Astrocyte (in vitro differentiated cells and primary cell): ENCODE results near the gene MMP28. TPM values are rescaled to one million over a fixed set of nuclear protein-coding genes. Genes with fewer than 3 reads are reported as not detected.

Source experiments
- DNase-seq: peaks from one replicate; pipeline ENCODE4 v3.0.0-alpha.2; 2010; ENCODE audit warnings: low read depth
- FAIRE-seq: peaks from 2 replicates; lab custom pipeline; 2011; peaks lifted over from hg19 to GRCh38; lab: Jason Lieb, UNC
- H2AFZ ChIP-seq: 2 replicates; pipeline ENCODE4 v1.6.0; 2012; ENCODE audit warnings: low read depth, low read length, inconsistent platforms
- H3K27ac ChIP-seq: 2 replicates; pipeline ENCODE4 v1.5.1; 2011; ENCODE audit warnings: low read depth, low read length, inconsistent platforms
- H3K27me3 ChIP-seq: 2 replicates; pipeline ENCODE4 v1.6.0; 2011; ENCODE audit warnings: low read length, inconsistent platforms; ENCODE audit not compliant: insufficient read depth
- H3K36me3 ChIP-seq: 2 replicates; pipeline ENCODE4 v1.5.1; 2011; ENCODE audit warnings: low read length, inconsistent platforms; ENCODE audit not compliant: insufficient read depth
- H3K4me1 ChIP-seq: 2 replicates; pipeline ENCODE4 v1.5.1; 2011; ENCODE audit warnings: low read length, inconsistent platforms; ENCODE audit not compliant: insufficient read depth
- H3K4me2 ChIP-seq: 2 replicates; pipeline ENCODE4 v1.6.0; 2012; ENCODE audit warnings: low read length, inconsistent platforms
- H3K4me3 ChIP-seq: 2 replicates; pipeline ENCODE4 v1.5.1; 2011; ENCODE audit warnings: low read depth, mild to moderate bottlenecking, low read length, inconsistent platforms; ENCODE audit not compliant: insufficient read depth
- H3K79me2 ChIP-seq: 2 replicates; pipeline ENCODE4 v1.6.0; 2012; ENCODE audit warnings: mild to moderate bottlenecking, low read length, inconsistent platforms; ENCODE audit not compliant: insufficient read depth
- H3K9ac ChIP-seq: 2 replicates; pipeline ENCODE4 v1.6.0; 2012; ENCODE audit warnings: mild to moderate bottlenecking, low read length, inconsistent platforms
- H3K9me3 ChIP-seq: 2 replicates; pipeline ENCODE4 v1.5.1; 2012; ENCODE audit warnings: low read depth, mild to moderate bottlenecking, low read length, inconsistent platforms; ENCODE audit not compliant: insufficient read depth
- H4K20me1 ChIP-seq: 2 replicates; pipeline ENCODE4 v1.6.0; 2012; ENCODE audit warnings: low read length, inconsistent platforms; ENCODE audit not compliant: insufficient read depth
- H3K27ac Mint-ChIP-seq: one replicate; pipeline ENCODE4 v1.8.0; 2021; ENCODE audit warnings: mild to moderate bottlenecking, mixed read lengths; ENCODE audit not compliant: unreplicated experiment
- H3K27me3 Mint-ChIP-seq: one replicate; pipeline ENCODE4 v1.8.0; 2021; ENCODE audit warnings: low read depth, mixed read lengths; ENCODE audit not compliant: unreplicated experiment
- H3K36me3 Mint-ChIP-seq: one replicate; pipeline ENCODE4 v1.8.0; 2021; ENCODE audit warnings: low read depth, mixed read lengths; ENCODE audit not compliant: unreplicated experiment
- H3K4me1 Mint-ChIP-seq: one replicate; pipeline ENCODE4 v1.8.0; 2021; ENCODE audit warnings: low read depth, mixed read lengths; ENCODE audit not compliant: unreplicated experiment
- H3K4me3 Mint-ChIP-seq: one replicate; pipeline ENCODE4 v1.8.0; 2021; ENCODE audit warnings: mild to moderate bottlenecking, moderate library complexity, mixed read lengths; ENCODE audit not compliant: unreplicated experiment
- H3K9me3 Mint-ChIP-seq: one replicate; pipeline ENCODE4 v1.8.0; 2021; ENCODE audit warnings: mild to moderate bottlenecking, mixed read lengths; ENCODE audit not compliant: unreplicated experiment
- EZH2 ChIP-seq: IDR thresholded peaks from 2 replicates; pipeline ENCODE4 v1.6.1; 2012; ENCODE audit warnings: mild to moderate bottlenecking, low read length, inconsistent platforms; ENCODE audit not compliant: insufficient read depth
- total RNA-seq: library from RNA; stranded (reverse); gene quantifications from 2 replicates; pipeline ENCODE4 v1.2.1, GENCODE V29; 2021
- TF ChIP-seq, protein P1 (sequence below): IDR thresholded peaks from 2 replicates; pipeline ENCODE4 v1.5.1; 2011; ENCODE audit warnings: low read depth, mild to moderate bottlenecking, inconsistent platforms, low read length, moderate library complexity; ENCODE audit not compliant: insufficient read depth

The MMP28 gene
- total RNA-seq, 1 donor from 2014 or later = 1.2 TPM

DNA sequence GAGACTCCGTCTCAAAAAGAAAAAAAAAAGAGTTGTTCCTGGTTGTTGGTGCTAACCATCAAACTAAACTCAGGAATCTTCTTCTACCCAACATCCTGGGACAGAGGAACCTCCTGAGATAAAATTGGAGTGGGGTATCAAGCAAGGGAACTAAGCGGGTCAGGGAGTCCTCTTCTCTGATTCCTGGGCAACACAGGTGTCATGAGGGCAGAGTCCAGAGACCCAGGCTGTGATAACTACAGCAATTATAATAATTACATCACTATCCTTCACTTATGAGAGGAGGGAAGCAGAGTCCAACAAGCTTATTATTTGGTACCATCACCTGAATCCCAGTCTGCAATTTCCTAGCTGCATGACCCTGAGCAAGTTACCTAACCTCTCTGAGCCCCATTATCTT is 26.6 kb downstream of the MMP28 start:
- Histone ChIP-seq H4K20me1 (no peaks in the 10 kb centered on the region), H3K79me2 (no peaks in the 10 kb centered on the region), H2AFZ (no peak overlapping the region), H3K9me3 (no peaks in the 10 kb centered on the region), H3K4me2 (no peak overlapping the region), H3K27me3 (peaks cover 5% of the 10 kb centered on the region), H3K27ac (no peak overlapping the region), H3K4me3 (no peak overlapping the region), H3K9ac (no peak overlapping the region), H3K36me3 (no peaks in the 10 kb centered on the region), H3K4me1 (peaks cover 8% of the 10 kb centered on the region)
- H3K4me1 Mint-ChIP-seq = peaks cover 27% of the 10 kb centered on the region
- no peaks in the 10 kb centered on the region for H3K36me3 Mint-ChIP-seq
- H3K27me3 Mint-ChIP-seq = peaks cover 24% of the 10 kb centered on the region
- DNase-seq (no peak), FAIRE-seq (no peak)
- TF ChIP-seq EZH2 = no peak
- TF ChIP-seq, protein P1, sequence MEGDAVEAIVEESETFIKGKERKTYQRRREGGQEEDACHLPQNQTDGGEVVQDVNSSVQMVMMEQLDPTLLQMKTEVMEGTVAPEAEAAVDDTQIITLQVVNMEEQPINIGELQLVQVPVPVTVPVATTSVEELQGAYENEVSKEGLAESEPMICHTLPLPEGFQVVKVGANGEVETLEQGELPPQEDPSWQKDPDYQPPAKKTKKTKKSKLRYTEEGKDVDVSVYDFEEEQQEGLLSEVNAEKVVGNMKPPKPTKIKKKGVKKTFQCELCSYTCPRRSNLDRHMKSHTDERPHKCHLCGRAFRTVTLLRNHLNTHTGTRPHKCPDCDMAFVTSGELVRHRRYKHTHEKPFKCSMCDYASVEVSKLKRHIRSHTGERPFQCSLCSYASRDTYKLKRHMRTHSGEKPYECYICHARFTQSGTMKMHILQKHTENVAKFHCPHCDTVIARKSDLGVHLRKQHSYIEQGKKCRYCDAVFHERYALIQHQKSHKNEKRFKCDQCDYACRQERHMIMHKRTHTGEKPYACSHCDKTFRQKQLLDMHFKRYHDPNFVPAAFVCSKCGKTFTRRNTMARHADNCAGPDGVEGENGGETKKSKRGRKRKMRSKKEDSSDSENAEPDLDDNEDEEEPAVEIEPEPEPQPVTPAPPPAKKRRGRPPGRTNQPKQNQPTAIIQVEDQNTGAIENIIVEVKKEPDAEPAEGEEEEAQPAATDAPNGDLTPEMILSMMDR = no peak
- no peak overlapping the region for H3K4me3 Mint-ChIP-seq
- H3K27ac Mint-ChIP-seq = no peak overlapping the region
- no peaks in the 10 kb centered on the region for H3K9me3 Mint-ChIP-seq

DNA sequence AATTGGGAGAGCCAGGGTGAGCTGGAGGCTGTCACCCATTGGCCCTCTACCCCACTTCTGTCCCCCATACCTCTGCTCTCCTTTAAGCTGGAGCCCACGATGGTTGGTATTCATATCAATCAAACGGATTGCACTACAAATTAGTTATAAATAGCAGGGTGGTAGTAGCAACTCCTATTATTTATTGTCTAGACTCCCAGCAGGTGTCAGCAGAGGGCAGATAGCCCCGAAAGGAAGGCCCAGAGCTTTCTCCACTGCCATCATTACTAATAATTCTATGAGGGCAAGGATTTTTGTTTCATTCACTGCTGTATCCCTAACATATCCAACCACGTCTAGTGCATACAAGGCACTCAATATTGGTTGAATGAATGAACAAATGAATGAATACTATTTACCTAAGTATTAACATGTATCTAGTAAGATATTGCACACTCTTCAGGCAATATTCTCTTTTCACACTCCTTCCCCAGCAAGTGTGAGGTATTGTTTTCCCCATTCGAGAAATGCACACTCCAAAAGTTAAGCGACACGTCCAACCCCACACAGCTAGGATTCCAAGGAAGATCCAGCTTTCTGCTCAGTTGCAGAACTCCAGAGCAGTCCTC is 28.4 kb downstream of the MMP28 start:
- no peak overlapping the region for H3K4me2 ChIP-seq
- no peak overlapping the region for H3K27ac ChIP-seq
- no peak for DNase-seq
- H3K4me3 ChIP-seq = no peak overlapping the region
- Mint-ChIP-seq H3K27me3 (peaks cover 21% of the 10 kb centered on the region), H3K4me1 (peaks cover 16% of the 10 kb centered on the region), H3K4me3 (no peak overlapping the region), H3K27ac (no peak overlapping the region), H3K9me3 (no peaks in the 10 kb centered on the region), H3K36me3 (no peaks in the 10 kb centered on the region)
- no peaks in the 10 kb centered on the region for H3K9me3 ChIP-seq
- H3K9ac ChIP-seq = no peak overlapping the region
- no peaks in the 10 kb centered on the region for H3K79me2 ChIP-seq
- no peak for TF ChIP-seq EZH2
- TF ChIP-seq, protein P1 = peak; percentile 60
- no peak overlapping the region for H2AFZ ChIP-seq
- no peak for FAIRE-seq
- peaks cover 8% of the 10 kb centered on the region for H3K4me1 ChIP-seq
- H3K36me3 ChIP-seq = no peaks in the 10 kb centered on the region
- H4K20me1 ChIP-seq = no peaks in the 10 kb centered on the region
- H3K27me3 ChIP-seq = peaks cover 5% of the 10 kb centered on the region

DNA sequence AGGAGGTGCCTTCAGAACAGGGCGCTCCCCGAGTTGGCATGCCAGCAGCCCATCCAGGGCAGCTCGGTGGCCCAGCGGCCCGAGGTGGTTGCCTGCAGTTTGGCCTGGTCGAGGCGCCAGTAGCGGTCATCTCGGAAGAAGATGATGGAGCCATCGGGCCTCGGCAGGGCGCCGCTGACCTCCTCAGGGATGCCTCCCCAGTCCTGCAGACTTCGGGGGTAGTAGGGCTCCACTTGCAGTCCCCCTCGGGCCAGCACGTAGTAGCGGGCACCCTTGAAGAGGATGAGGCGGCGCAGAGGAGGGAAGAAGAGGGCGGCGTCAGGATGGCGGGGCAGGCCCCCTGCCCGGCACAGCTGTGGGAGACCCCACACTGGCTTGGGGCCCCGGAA is 29.0 kb downstream of the MMP28 start:
- Mint-ChIP-seq H3K36me3 (no peaks in the 10 kb centered on the region), H3K4me1 (peaks cover 15% of the 10 kb centered on the region), H3K27ac (no peak overlapping the region), H3K4me3 (no peak overlapping the region), H3K27me3 (peaks cover 20% of the 10 kb centered on the region), H3K9me3 (peaks cover 2% of the 10 kb centered on the region)
- no peak overlapping the region for H3K4me2 ChIP-seq
- peaks cover 8% of the 10 kb centered on the region for H3K4me1 ChIP-seq
- FAIRE-seq = no peak
- no peak overlapping the region for H2AFZ ChIP-seq
- no peaks in the 10 kb centered on the region for H4K20me1 ChIP-seq
- TF ChIP-seq, protein P1 = no peak
- no peak for TF ChIP-seq EZH2
- no peak overlapping the region for H3K27ac ChIP-seq
- no peak overlapping the region for H3K4me3 ChIP-seq
- H3K79me2 ChIP-seq = no peaks in the 10 kb centered on the region
- no peak overlapping the region for H3K9ac ChIP-seq
- peaks cover 5% of the 10 kb centered on the region for H3K27me3 ChIP-seq
- no peaks in the 10 kb centered on the region for H3K36me3 ChIP-seq
- H3K9me3 ChIP-seq = no peaks in the 10 kb centered on the region
- no peak for DNase-seq
